GM10266 (cell line): Measurements from ENCODE around the gene CDC42EP4.
"Not testable (repeated sequence)": the region's sequence is repeated elsewhere in the genome, so short reads cannot be mapped to it uniquely, and the experiment has no call there.

Experiments used
- DNase-seq: peaks from one replicate; pipeline ENCODE4 v3.0.0; 2012; ENCODE audit errors: extremely low spot score
- CTCF ChIP-seq: IDR thresholded peaks from 2 replicates; pipeline ENCODE4 v1.5.1; 2012; ENCODE audit warnings: mild to moderate bottlenecking, low read depth; ENCODE audit not compliant: control insufficient read depth, insufficient read depth; ENCODE audit errors: missing control alignments

CDC42EP4 gene

GRCh38 chr17:73337330-73337710 is 25.5 kb upstream of the CDC42EP4 start:
- DNase-seq = no peak
- TF ChIP-seq CTCF = no peak

GRCh38 chr17:73336408-73337329 is 24.9 kb upstream of the CDC42EP4 start:
- TF ChIP-seq CTCF = no peak
- no peak for DNase-seq

- DNase-seq = no peak
- no peak for TF ChIP-seq CTCF
Measured at GRCh38 chr17:73335591-73336407, 24.0 kb upstream of the CDC42EP4 start.

GRCh38 chr17:73334771-73335513 is 23.1 kb upstream of the CDC42EP4 start:
- DNase-seq = no peak
- TF ChIP-seq CTCF = no peak

- not testable (repeated sequence) for DNase-seq
Measured at GRCh38 chr17:73333445-73333844, 21.6 kb upstream of the CDC42EP4 start.

- no peak for TF ChIP-seq CTCF
- DNase-seq = no peak
Measured at GRCh38 chr17:73331060-73331459, 19.3 kb upstream of the CDC42EP4 start.

GRCh38 chr17:73327676-73328075 is 15.9 kb upstream of the CDC42EP4 start:
- DNase-seq = no peak
- no peak for TF ChIP-seq CTCF
